K562 (cell line): ENCODE results near the gene SFTPB. TPM values are rescaled to one million over a fixed set of nuclear protein-coding genes. Genes with fewer than 3 reads are reported as not detected.

ENCODE experiments used
- ARID4B ChIP-seq: sonication (generic); formaldehyde crosslinking; IDR thresholded peaks from 2 replicates; pipeline ENCODE4 v1.8.0; 2022; ENCODE audit warnings: mild to moderate bottlenecking, missing genetic modification reagents
- EZH2 ChIP-seq: IDR thresholded peaks from 2 replicates; pipeline ENCODE4 v1.6.1; 2012; ENCODE audit warnings: low read depth, mild to moderate bottlenecking, inconsistent platforms, low read length, borderline replicate concordance
- LARP7 ChIP-seq: fragments of 450-650 bp; IDR thresholded peaks from 2 replicates; pipeline ENCODE4 v1.6.1; 2016
- PATZ1 ChIP-seq: fragments of 250-450 bp; sonication (Bioruptor Pico); IDR thresholded peaks from 2 replicates; pipeline ENCODE4 v1.5.0; 2020; ENCODE audit warnings: mild to moderate bottlenecking, borderline replicate concordance
- POLR3A ChIP-seq: IDR thresholded peaks from 2 replicates; pipeline ENCODE4 v1.6.1; 2011; ENCODE audit warnings: borderline replicate concordance, mild to moderate bottlenecking, moderate library complexity; ENCODE audit not compliant: insufficient read length, insufficient read depth; ENCODE audit errors: extremely low read depth
- PPARD ChIP-seq: fragments of 250-450 bp; sonication (Bioruptor Pico); IDR thresholded peaks from 2 replicates; pipeline ENCODE4 v1.8.0; 2022; ENCODE audit warnings: inconsistent platforms, mild to moderate bottlenecking, moderate library complexity
- SRSF1 ChIP-seq: fragments of 200-400 bp; formaldehyde crosslinking; IDR thresholded peaks from 2 replicates; pipeline ENCODE4 v1.6.1; 2017; ENCODE audit warnings: mild to moderate bottlenecking, low read depth, low read length, moderate library complexity
- STAT5A ChIP-seq: IDR thresholded peaks from 2 replicates; pipeline ENCODE4 v1.6.1; 2012; ENCODE audit warnings: low read length, inconsistent platforms, borderline replicate concordance
- THRB ChIP-seq: fragments of 450-650 bp; formaldehyde crosslinking; conservative IDR thresholded peaks from 2 replicates; pipeline ENCODE4 v1.4.0; 2022; ENCODE audit warnings: mild to moderate bottlenecking, missing genetic modification characterization
- XRCC3 ChIP-seq: fragments of 450-650 bp; IDR thresholded peaks from 2 replicates; pipeline ENCODE4 v1.6.1; 2017; ENCODE audit warnings: mild to moderate bottlenecking, moderate library complexity
- ZFX ChIP-seq: sonication (generic); formaldehyde crosslinking; IDR thresholded peaks from 2 replicates; pipeline ENCODE4 v1.8.0; 2022; ENCODE audit warnings: mild to moderate bottlenecking, missing genetic modification reagents, moderate library complexity
- ZNF551 ChIP-seq: fragments of 250-450 bp; sonication (Bioruptor Pico); IDR thresholded peaks from 2 replicates; pipeline ENCODE4 v1.5.0; 2021; ENCODE audit warnings: mild to moderate bottlenecking, moderate library complexity
- ZNF583 ChIP-seq: fragments of 250-450 bp; sonication (Bioruptor Pico); IDR thresholded peaks from 2 replicates; pipeline ENCODE4 v1.4.0; 2020
- ZNF609 ChIP-seq: sonication (generic); formaldehyde crosslinking; IDR thresholded peaks from 2 replicates; pipeline ENCODE4 v1.8.1; 2023; ENCODE audit warnings: missing genetic modification reagents, mild to moderate bottlenecking, borderline replicate concordance
- polyA plus RNA-seq, 8 experiments: library from polyadenylated mRNA; depleted of rRNA in 4 of 8; stranded (reverse) in 5 of 8; unstranded in 3 of 8; fragments of >200 nt; fragmentation: Nextera tagmentation in 2 of 8; fragmentation: Illumina TruSeq in 1 of 8; extraction: Ambion mirVana in 2 of 8; extraction: Trizol in 1 of 8; gene quantifications; 2 replicates each; pipeline versions ENCODE4 v1.2.1 to v1.2.3, GENCODE V29; 2011 to 2014; ENCODE audit warnings: inconsistent platforms in 1 of 8, missing spikeins in 1 of 8
- total RNA-seq, 7 experiments: library from RNA; depleted of rRNA in 6 of 7; stranded (reverse); fragments of >200 nt in 6 of 7; fragmentation: Illumina TruSeq in 2 of 7; extraction: Trizol in 2 of 7; gene quantifications; 2 replicates each; pipeline versions ENCODE4 v1.2.1 to v1.2.3, GENCODE V29; 2011 to 2021; ENCODE audit warnings: low replicate concordance in 1 of 7

SFTPB gene
- total and polyA plus RNA-seq, 9 of the 15 experiments (the other 6 are each of a cell fraction or from before 2014, with no cell fraction given): 0.03 to 7.0 TPM; not detected in 7

- no peak for TF ChIP-seq POLR3A
- no peak for TF ChIP-seq PPARD
- TF ChIP-seq XRCC3: no peak
- TF ChIP-seq ZNF609 (CRISPR knock-in tag): no peak
- no peak for TF ChIP-seq ZNF551 (CRISPR knock-in tag)
- TF ChIP-seq STAT5A: no peak
- TF ChIP-seq EZH2: no peak
- TF ChIP-seq LARP7: no peak; the same call in 1 of the 2 replicates
- TF ChIP-seq ZFX (CRISPR knock-in tag): peak; percentile 93
- TF ChIP-seq PATZ1 (CRISPR knock-in tag): no peak
- no peak for TF ChIP-seq SRSF1
- no peak for TF ChIP-seq ZNF583 (CRISPR knock-in tag)
- TF ChIP-seq ARID4B (CRISPR knock-in tag): no peak
- no peak for TF ChIP-seq THRB (CRISPR knock-in tag)
Measured at GRCh38 chr2:85611705-85612587, 56.1 kb downstream of the SFTPB start, which contains the start of gene C2orf68 (continued).
